IMR-90 (cell line): Measurements from ENCODE around the gene ZNF346. TPM values are rescaled to one million over a fixed set of nuclear protein-coding genes. Genes with fewer than 3 reads are reported as not detected.

ENCODE experiments used
- ATAC-seq: fragments of 200-7000 bp; cut with Tn5 transposase; 2 replicates; pipeline ENCODE4 v1.9.1; 2020; ENCODE audit warnings: low read depth, mild to moderate bottlenecking, moderate library complexity
- BruUV-seq: library from RNA; stranded (reverse); fragments of 400-500 nt; replicated peaks from 2 replicates; lab custom pipeline; 2021; lab: Mats Ljungman, UMichigan
- CTCF ChIA-PET: fragments of 300-600 bp; formaldehyde crosslinking; extraction: SDS; loops from one replicate; lab custom pipeline; 2021; ENCODE audit warnings: antibody characterized with exemption; lab: Yijun Ruan, JAX
- POLR2A ChIA-PET: fragments of 300-600 bp; sonication (Branson Sonifier 250); formaldehyde crosslinking; loops from one replicate; lab custom pipeline; 2022; ENCODE audit warnings: antibody characterized with exemption; ENCODE audit not compliant: unreplicated experiment; lab: Charles Lee
- DNase-seq: peaks from one replicate; pipeline ENCODE4 v3.0.0; 2013
- H2AFZ ChIP-seq: replicated peaks from 2 replicates; pipeline ENCODE3; 2013; ENCODE audit warnings: low read length, mild to moderate bottlenecking; ENCODE audit not compliant: poor library complexity
- H2AK5ac ChIP-seq: 2 replicates; pipeline ENCODE4 v1.6.1; 2013; ENCODE audit warnings: low read depth, low read length, inconsistent platforms
- H2AK9ac ChIP-seq: replicated peaks from 2 replicates; pipeline ENCODE3; 2013; ENCODE audit warnings: mild to moderate bottlenecking, low read depth, low read length, moderate library complexity; ENCODE audit not compliant: poor library complexity
- H2BK120ac ChIP-seq: 2 replicates; pipeline ENCODE4 v1.6.1; 2013; ENCODE audit warnings: low read depth, low read length, inconsistent platforms
- H2BK15ac ChIP-seq: 3 replicates; pipeline ENCODE4 v1.6.1; 2013; ENCODE audit warnings: low read depth, low read length, inconsistent platforms
- H2BK20ac ChIP-seq: 2 replicates; pipeline ENCODE4 v1.6.1; 2013; ENCODE audit warnings: low read depth, mild to moderate bottlenecking, inconsistent platforms, low read length, moderate library complexity
- H2BK5ac ChIP-seq: 2 replicates; pipeline ENCODE4 v1.6.1; 2013; ENCODE audit warnings: mild to moderate bottlenecking, low read depth, low read length, inconsistent platforms; ENCODE audit not compliant: poor library complexity, severe bottlenecking
- H3K14ac ChIP-seq: replicated peaks from 2 replicates; pipeline ENCODE4 v1.6.1; 2013; ENCODE audit warnings: low read depth, low read length, inconsistent platforms
- H3K18ac ChIP-seq: 2 replicates; pipeline ENCODE4 v1.6.1; 2013; ENCODE audit warnings: low read depth, low read length, control low read depth
- H3K23ac ChIP-seq: 2 replicates; pipeline ENCODE4 v1.6.1; 2013; ENCODE audit warnings: low read depth, low read length, inconsistent platforms
- H3K27ac ChIP-seq: 2 replicates; pipeline ENCODE4 v1.5.1; 2013; ENCODE audit warnings: mild to moderate bottlenecking, control low read depth, low read length; ENCODE audit not compliant: insufficient read depth
- H3K27me3 ChIP-seq: 2 replicates; pipeline ENCODE4 v1.6.1; 2013; ENCODE audit warnings: low read length; ENCODE audit not compliant: control insufficient read depth, insufficient read depth
- H3K36me3 ChIP-seq: 2 replicates; pipeline ENCODE4 v1.6.1; 2013; ENCODE audit warnings: low read length, mixed read lengths; ENCODE audit not compliant: control insufficient read depth, insufficient read depth
- H3K4ac ChIP-seq: 2 replicates; pipeline ENCODE4 v1.6.1; 2013; ENCODE audit warnings: low read depth, low read length, inconsistent platforms
- H3K4me1 ChIP-seq: 2 replicates; pipeline ENCODE4 v1.6.1; 2013; ENCODE audit warnings: low read length, mixed read lengths; ENCODE audit not compliant: control insufficient read depth, insufficient read depth
- H3K4me2 ChIP-seq: 2 replicates; pipeline ENCODE4 v1.6.1; 2013; ENCODE audit warnings: low read depth, mild to moderate bottlenecking, control low read depth, low read length, moderate library complexity
- H3K4me3 ChIP-seq: 2 replicates; pipeline ENCODE4 v1.5.1; 2013; ENCODE audit warnings: low read depth, mild to moderate bottlenecking, control low read depth, low read length, moderate library complexity; ENCODE audit not compliant: insufficient read depth
- H3K56ac ChIP-seq: 2 replicates; pipeline ENCODE4 v1.6.1; 2013; ENCODE audit warnings: low read length, inconsistent platforms; ENCODE audit not compliant: insufficient read depth; ENCODE audit errors: extremely low read depth
- H3K79me1 ChIP-seq, 2 experiments: 2 replicates each; pipeline ENCODE4 v1.6.1; 2013; ENCODE audit warnings: low read length in 2 of 2, inconsistent platforms in 1 of 2, low read depth in 1 of 2
- H3K9ac ChIP-seq: 2 replicates; pipeline ENCODE4 v1.6.1; 2013; ENCODE audit warnings: low read depth, low read length, control low read depth
- H3K9me1 ChIP-seq: 2 replicates; pipeline ENCODE4 v1.6.1; 2013; ENCODE audit warnings: low read length, inconsistent platforms; ENCODE audit not compliant: insufficient read depth
- H3K9me3 ChIP-seq: 2 replicates; pipeline ENCODE4 v1.6.1; 2013; ENCODE audit warnings: low read length; ENCODE audit not compliant: control insufficient read depth, insufficient read depth
- H4K20me1 ChIP-seq: 2 replicates; pipeline ENCODE4 v1.6.1; 2013; ENCODE audit warnings: low read length, inconsistent platforms; ENCODE audit not compliant: insufficient read depth
- H4K5ac ChIP-seq: 2 replicates; pipeline ENCODE4 v1.6.1; 2013; ENCODE audit warnings: mild to moderate bottlenecking, low read depth, low read length, control low read depth
- H4K8ac ChIP-seq, 2 experiments: 2 replicates each; pipeline ENCODE4 v1.6.1; 2013; ENCODE audit warnings: low read depth in 2 of 2, low read length in 2 of 2, control low read depth in 1 of 2, inconsistent platforms in 1 of 2
- H4K91ac ChIP-seq: 2 replicates; pipeline ENCODE4 v1.6.1; 2013; ENCODE audit warnings: low read depth, low read length, inconsistent platforms; ENCODE audit not compliant: insufficient read depth
- CEBPB ChIP-seq: IDR thresholded peaks from 2 replicates; pipeline ENCODE4 v1.6.1; 2012; ENCODE audit warnings: low read depth, low read length, improper control_type of control experiment
- SMC3 ChIP-seq: fragments of 150-350 bp; IDR thresholded peaks from 2 replicates; pipeline ENCODE4 v1.6.1; 2016; ENCODE audit warnings: low read depth, mild to moderate bottlenecking, antibody characterized with exemption, low read length, moderate library complexity
- USF2 ChIP-seq: fragments of 150-350 bp; IDR thresholded peaks from 2 replicates; pipeline ENCODE4 v1.6.1; 2017; ENCODE audit warnings: mild to moderate bottlenecking, antibody characterized with exemption, low read length, low read depth
- WGBS, 2 experiments: methylation state at CpG; one replicate each; pipeline versions ENCODE4 v1.1.5 to v1.1.7; 2013; ENCODE audit warnings: missing lambda C conversion rate in 2 of 2; ENCODE audit not compliant: insufficient read length in 1 of 2; ENCODE audit errors: extremely low coverage in 2 of 2; 5-methylcytosine and 5-hydroxymethylcytosine counted together
- dilution Hi-C: fragments of 300-500 bp; cut with HindIII; formaldehyde crosslinking; loops from one replicate; pipeline ENCODE4 v1.14.3; 2018; ENCODE audit warnings: low sequenced_read_pairs; ENCODE audit not compliant: unreplicated experiment
- in situ Hi-C: fragments of 300-500 bp; cut with MboI; formaldehyde crosslinking; loops from 3 replicates; pipeline ENCODE4 v1.14.3; 2019; ENCODE audit warnings: low sequenced_read_pairs, inconsistent platforms, mixed read lengths
- intact Hi-C: fragments of 100-400 bp; cut with micrococcal nuclease; formaldehyde crosslinking; loops from 2 replicates; pipeline ENCODE4 v1.10.0; 2022
- polyA plus RNA-seq, 3 experiments: library from polyadenylated mRNA; depleted of rRNA; stranded (reverse); fragments of >200 nt; gene quantifications; 2 replicates each; pipeline ENCODE4 v1.2.3, GENCODE V29; 2012; ENCODE audit warnings: low replicate concordance in 1 of 3
- total RNA-seq: library from RNA; depleted of rRNA; stranded (reverse); fragments of >200 nt; gene quantifications from 2 replicates; pipeline ENCODE4 v1.2.3, GENCODE V29; 2012
- TF ChIP-seq, protein P1 (sequence below): conservative IDR thresholded peaks from 2 replicates; pipeline ENCODE4 v1.5.1; 2012; ENCODE audit warnings: mild to moderate bottlenecking, low read depth, low read length, improper control_type of control experiment

Gene ZNF346
- total and polyA plus RNA-seq, 2 of the 4 experiments (the other 2 are of a cell fraction) = 15.1 to 17.0 TPM

DNA sequence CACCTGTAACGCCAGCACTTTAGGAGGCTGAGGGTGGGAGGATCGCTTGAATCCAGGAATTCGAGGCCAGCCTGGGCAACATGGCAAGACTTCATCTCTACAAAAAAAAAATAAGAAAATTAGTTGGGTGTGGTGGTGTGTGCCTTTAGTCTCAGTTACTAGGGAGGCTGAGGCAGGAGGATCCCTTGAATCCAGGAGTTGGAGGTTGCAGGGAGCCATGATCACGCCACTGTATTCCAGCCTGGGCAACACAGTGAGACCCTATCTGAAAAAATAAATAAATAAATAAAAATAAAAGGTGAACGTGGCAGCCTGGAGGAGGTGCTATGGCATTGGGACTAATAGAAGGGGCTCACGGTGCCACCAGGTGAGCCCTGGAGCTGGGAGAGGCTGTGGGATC lies 71.3 kb downstream of the ZNF346 start:
- H2AK5ac ChIP-seq = peak overlapping the region; percentile 74
- peak overlapping the region; percentile 85; the same call in 1 of the 2 replicates for H3K27ac ChIP-seq
- peak overlapping the region; percentile 55 for H2AK9ac ChIP-seq
- no peak overlapping the region for H3K4me2 ChIP-seq
- no peak overlapping the region for H3K23ac ChIP-seq
- peaks cover 31% of the 10 kb centered on the region for H3K4me1 ChIP-seq
- peak overlapping the region; percentile 73; the same call in 1 of the 2 replicates for H2BK120ac ChIP-seq
- peak overlapping the region; percentile 52; the same call in 1 of the 2 replicates for H4K91ac ChIP-seq
- in situ Hi-C loops = no loop called here
- no peak for DNase-seq
- H2AFZ ChIP-seq = no peak overlapping the region
- H3K9ac ChIP-seq = no peak overlapping the region
- intact Hi-C loops = no loop called here
- H4K20me1 ChIP-seq = no peaks in the 10 kb centered on the region; the same call in 1 of the 2 replicates
- no CpG with 5 or more reads among the region's 6 CpGs for WGBS, 2 experiments
- ChIA-PET POLR2A (no interaction called here), CTCF (interaction anchor here (1.4 kb wide), 1 partner anchor 17 kb away, joined by 4 read pairs; no protein-coding TSS in a partner anchor)
- H4K5ac ChIP-seq = peak overlapping the region; percentile 56
- 0 out of 2 replicates have a peak overlapping the region, but pooled peaks have one; percentile 32 for H3K56ac ChIP-seq
- no peak for ATAC-seq
- no peaks in the 10 kb centered on the region for H3K9me3 ChIP-seq
- peak overlapping the region; percentile 64; the same call in 1 of the 2 replicates for H3K18ac ChIP-seq
- H3K4me3 ChIP-seq = no peak overlapping the region
- H3K14ac ChIP-seq = 0 out of 2 replicates have a peak overlapping the region, but pooled peaks have one; percentile 24
- BruUV-seq = no TSS peak
- H2BK20ac ChIP-seq = peak overlapping the region; percentile 47
- H3K36me3 ChIP-seq = peaks cover 12% of the 10 kb centered on the region; the same call in 1 of the 2 replicates
- peak overlapping the region; percentile 46 to 54; a peak in 2 of 4 replicates for H4K8ac ChIP-seq
- no peak for TF ChIP-seq CEBPB
- no peak for TF ChIP-seq USF2
- TF ChIP-seq SMC3 = no peak
- TF ChIP-seq, protein P1, sequence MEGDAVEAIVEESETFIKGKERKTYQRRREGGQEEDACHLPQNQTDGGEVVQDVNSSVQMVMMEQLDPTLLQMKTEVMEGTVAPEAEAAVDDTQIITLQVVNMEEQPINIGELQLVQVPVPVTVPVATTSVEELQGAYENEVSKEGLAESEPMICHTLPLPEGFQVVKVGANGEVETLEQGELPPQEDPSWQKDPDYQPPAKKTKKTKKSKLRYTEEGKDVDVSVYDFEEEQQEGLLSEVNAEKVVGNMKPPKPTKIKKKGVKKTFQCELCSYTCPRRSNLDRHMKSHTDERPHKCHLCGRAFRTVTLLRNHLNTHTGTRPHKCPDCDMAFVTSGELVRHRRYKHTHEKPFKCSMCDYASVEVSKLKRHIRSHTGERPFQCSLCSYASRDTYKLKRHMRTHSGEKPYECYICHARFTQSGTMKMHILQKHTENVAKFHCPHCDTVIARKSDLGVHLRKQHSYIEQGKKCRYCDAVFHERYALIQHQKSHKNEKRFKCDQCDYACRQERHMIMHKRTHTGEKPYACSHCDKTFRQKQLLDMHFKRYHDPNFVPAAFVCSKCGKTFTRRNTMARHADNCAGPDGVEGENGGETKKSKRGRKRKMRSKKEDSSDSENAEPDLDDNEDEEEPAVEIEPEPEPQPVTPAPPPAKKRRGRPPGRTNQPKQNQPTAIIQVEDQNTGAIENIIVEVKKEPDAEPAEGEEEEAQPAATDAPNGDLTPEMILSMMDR = no peak
- H3K79me1 ChIP-seq = no peaks in the 10 kb centered on the region
- H2BK5ac ChIP-seq = no peak overlapping the region
- dilution Hi-C loops = no loop called here
- H3K27me3 ChIP-seq = no peaks in the 10 kb centered on the region
- H3K4ac ChIP-seq = peak overlapping the region; percentile 38
- H2BK15ac ChIP-seq = 0 out of 3 replicates have a peak overlapping the region, but pooled peaks have one; percentile 43
- 0 out of 2 replicates have a peak, but pooled peaks cover 9% of the 10 kb centered on the region for H3K9me1 ChIP-seq
